HG02884 (cell line): ENCODE data around the gene RARRES2.

Experiments used
- ATAC-seq: cut with Tn5 transposase; IDR thresholded peaks from one replicate; pipeline ENCODE4 v1.9.1; 2021; ENCODE audit warnings: mild to moderate bottlenecking, moderate library complexity; ENCODE audit not compliant: unreplicated experiment

The RARRES2 gene

DNA sequence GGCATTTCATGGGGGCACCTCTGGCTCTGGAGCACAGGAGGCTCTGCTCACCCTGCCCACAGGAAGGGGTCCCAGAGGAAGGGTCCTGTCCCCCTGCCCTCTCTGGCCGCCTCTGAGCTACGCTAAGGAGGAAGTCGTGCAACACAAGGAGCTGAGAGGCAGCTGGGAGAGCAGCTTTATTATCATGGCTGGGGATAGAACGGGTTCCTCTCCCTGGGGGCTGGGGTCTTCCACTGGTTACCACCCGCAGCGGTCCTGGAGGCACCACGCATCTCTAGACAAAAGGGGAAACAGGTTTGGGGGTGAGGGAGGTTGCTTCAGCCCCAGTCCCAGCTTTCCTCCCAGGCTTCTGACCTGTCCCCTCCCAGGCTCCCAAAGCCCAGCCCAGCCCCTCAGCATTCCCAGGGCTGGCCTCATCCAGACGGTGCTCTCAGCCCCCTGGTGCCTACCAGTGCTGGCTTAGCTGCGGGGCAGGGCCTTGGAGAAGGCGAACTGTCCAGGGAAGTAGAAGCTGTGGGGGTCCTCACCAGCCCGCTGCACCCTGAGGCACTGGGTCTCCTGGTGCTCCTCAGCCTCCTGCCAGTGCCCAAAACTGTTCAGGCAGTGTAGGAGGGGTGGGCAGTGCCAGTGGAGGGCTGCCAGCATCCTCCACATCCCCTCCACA is 3.1 kb downstream of the RARRES2 start:
- no peak for ATAC-seq

DNA sequence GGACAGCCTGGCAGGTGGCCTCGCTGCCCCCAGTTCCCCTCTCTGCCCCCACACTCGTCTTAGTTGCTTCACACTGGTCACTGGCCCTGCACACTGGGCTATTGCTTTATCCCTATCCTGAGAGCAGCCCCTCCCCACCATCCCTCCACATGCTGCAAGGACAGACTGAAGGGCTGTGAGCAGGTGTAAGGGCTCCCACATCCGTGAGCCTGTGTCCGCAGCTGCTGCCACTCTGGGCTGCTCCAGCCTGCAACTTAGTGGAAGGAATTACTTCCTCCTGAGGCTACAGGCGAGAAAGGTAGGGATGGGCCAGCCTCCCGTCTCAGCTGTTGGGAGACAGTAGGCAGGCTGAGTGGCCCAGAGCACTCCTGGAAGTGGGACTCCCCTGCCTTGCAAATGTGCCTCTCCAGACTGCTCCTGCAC is 3.8 kb downstream of the RARRES2 start:
- ATAC-seq: no peak

GRCh38 chr7:150337179-150337578 is 4.2 kb downstream of the RARRES2 start:
- no peak for ATAC-seq

- ATAC-seq: no peak
Observed at GRCh38 chr7:150336746-150337145, 4.7 kb downstream of the RARRES2 start.

DNA sequence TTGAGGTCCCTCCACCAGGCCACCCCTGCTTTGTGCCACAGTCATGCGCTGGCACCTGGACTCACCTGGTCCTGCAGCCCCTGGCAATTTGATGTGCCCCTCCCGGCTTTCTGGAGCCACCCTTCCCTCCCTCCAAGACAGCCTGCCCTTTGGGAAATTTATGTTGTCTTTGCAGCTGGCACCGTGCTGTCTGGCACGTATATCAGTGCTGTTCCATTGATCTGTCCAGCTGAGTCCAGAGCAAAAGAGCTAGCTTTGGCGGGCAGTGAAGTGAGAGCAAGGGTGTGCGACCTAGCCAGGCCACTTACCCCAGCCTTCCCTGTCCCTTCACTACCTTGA is 5.7 kb downstream of the RARRES2 start:
- ATAC-seq: no peak

GRCh38 chr7:150335108-150335773 is 6.2 kb downstream of the RARRES2 start:
- ATAC-seq: no peak

DNA sequence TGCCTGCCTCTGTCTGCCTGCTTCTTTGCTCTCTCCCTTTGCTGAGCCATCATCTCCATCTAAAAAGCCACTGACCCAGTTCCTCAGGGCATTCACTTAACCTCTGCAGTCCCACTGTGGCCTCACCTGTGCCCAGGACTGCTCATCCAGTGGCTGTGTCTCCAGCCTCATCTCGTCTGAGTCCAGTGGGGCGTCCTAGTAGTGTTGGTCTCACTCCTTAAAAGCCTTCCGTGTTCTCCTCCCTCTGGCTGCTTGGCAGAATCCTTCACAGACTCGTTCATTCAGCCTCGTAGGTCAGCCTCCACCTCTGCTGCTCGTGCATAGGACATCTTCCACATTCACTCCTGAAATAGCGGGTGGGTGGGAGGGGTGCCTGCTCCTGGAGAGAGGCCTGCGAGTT is 7.3 kb downstream of the RARRES2 start:
- ATAC-seq: no peak

DNA sequence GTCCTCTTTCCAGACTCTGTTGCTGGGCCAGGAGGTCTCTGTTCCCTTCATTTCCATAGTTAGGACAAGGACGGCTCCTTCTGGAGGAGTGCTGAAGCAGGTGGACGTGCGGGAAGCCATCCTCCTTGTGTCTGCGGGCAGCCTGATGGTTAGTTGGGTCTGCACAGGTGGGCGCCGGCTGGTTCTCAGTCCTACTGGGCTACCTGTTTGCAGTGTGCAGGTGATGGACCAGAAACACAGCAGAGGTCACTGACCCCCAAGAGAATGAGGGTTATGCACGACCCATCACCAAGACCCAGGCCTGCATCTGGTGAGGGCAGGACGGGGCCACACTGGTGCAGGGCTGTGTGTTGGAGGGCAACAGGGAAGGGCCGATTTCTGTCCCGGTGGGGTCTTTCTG is 7.8 kb downstream of the RARRES2 start:
- ATAC-seq: no peak

DNA sequence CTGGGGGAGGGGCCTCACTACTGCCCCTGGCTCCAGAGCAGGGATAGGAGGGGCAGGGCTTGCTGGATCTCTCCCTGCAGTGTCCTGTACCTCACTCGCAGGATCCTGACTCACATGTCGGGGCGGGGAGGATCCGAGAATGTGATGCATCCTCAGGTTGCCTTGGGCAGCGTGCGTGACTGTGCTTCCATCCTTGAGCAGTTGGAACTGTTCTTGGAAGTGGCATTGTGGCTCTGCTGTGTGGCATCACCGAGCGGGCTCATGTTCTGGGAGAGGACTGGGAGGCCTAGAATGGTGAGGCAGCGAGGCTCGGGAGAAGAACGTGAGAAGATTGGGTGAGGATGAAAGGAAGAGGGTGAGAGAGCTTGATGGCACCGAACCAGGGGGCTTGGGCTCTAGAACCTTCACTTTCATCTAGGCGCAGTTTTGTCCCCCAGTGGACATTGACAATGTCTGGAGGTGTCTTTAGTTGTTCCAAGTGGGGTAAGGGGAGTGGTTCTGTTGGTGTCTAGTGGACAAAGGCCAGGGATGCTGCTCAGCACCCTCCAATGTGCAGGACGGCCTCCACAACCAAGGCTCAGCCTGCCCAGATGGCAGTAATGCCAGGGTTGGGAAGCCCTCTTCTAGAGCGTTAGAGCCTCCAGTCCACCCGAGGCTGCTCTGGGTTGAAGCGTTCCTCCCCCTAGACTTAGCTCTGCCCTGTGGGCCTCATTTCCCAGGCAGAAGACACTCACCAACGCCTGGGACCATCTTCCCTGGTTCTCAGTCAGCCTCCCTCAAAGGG is 8.4 kb downstream of the RARRES2 start:
- no peak for ATAC-seq

- no peak for ATAC-seq
Observed at GRCh38 chr7:150330211-150330885, 11.1 kb downstream of the RARRES2 start.

DNA sequence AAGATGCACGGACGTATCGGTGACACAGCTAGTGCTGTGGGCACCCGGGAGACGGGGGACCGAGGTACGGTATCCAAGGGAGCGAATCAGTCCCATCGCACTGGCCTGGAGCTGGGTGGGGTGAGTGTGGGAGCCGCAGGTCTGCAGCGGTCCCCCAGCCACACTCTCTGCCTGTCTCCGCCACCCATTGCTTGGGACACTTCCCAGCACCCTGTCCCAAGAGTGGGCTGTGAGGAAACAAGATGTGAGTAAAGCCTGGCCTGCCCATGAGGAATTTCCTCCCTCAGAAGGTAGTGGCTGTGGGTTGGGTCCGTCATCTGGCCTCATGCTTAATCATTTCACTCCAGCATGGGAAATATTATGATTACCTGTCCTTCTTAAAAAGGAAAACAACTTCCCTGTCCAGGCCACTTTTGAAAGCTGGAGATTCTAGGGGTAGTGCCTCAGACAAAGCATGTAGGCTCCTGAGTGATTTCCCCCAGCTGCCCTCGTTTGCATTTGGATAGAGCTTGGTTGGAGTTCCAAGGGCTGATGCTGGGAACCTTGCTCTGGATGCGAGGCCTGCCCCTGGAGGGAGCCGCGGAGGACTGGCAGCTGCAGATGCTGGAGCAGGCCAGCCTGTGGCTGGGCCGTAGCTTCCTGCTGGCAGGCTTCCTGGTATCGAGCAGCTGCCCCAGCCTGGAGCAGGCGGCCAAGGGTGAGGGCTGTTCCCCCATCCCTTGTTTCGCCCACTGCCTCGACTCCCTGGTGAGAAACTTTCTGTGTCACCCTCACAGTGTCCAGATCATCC is 11.9 kb downstream of the RARRES2 start:
- no peak for ATAC-seq

GRCh38 chr7:150327308-150327707 is 14.1 kb downstream of the RARRES2 start:
- no peak for ATAC-seq

DNA sequence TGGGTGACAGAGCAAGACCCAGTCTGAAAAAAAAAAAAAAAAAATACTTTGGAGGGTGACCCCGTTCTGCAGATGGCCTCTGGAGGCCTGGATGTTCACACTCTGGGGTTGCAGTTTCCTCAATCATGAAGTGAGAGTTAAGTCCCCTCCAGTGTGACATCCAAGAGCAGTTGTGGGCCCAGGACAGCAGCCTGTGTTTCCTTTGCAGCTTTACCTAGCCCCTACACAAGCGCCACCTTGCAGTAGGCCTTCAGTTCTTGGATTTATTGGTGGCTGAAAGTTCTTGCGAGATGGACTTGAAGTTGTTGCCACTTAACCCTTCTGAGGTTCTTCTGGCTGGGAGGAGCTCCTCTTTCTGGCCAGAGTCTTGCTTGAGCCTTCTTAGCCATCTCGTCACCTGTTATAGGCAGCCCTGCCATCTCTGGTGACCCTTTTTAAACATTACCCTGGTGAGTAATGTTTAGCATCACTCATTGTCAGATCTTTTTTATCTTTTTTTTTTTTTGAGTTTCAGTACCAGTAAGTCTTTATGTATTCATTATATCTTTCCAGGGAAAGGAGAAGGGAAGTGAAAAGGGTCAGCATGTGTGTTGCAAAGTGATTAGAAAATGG is 14.7 kb downstream of the RARRES2 start:
- no peak for ATAC-seq

DNA sequence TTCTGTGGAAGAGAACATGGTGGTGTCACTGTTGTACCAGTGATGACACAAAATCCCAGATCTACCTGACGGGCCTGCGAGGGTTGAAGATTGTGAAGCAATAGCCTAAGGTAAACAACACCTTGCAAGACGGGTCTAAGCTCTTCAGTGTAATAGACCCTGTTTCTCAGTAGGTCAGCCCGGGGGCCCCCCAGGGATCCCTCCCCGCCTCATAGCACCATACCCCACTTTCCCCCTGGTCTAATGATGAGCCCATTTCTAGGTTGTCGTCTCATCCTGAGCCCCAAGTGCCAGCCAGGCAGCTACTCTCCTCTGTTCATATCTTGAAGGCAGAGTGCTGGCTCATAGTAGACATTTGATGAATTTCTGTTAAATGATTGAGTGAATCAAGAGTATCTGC is 15.5 kb downstream of the RARRES2 start:
- no peak for ATAC-seq

DNA sequence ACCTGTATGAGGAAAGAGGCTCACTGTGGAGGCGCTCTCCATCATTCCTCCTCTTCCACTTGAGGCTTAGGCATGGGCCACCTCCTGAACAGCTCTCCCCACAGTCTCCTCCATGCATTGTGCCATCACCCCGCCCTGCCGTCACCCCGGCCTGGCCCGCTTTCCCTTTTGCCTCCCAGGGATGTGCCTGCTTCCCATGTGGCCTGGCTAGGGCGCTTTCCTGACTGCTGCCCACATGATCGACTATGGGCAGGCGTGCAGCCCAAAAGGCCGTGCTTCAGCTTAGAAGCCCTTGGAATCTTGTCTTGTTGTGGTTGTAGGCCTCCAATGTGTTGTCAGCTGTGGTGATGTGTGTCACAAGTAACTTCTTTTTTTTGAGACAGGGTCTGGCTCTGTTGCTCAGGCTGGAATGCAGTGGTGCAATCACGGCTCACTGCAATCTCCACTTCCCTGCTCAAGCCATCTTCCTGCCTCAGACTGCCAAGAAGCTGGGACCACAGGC is 16.3 kb downstream of the RARRES2 start:
- no peak for ATAC-seq

GRCh38 chr7:150324373-150324961 is 17.0 kb downstream of the RARRES2 start:
- ATAC-seq: no peak

DNA sequence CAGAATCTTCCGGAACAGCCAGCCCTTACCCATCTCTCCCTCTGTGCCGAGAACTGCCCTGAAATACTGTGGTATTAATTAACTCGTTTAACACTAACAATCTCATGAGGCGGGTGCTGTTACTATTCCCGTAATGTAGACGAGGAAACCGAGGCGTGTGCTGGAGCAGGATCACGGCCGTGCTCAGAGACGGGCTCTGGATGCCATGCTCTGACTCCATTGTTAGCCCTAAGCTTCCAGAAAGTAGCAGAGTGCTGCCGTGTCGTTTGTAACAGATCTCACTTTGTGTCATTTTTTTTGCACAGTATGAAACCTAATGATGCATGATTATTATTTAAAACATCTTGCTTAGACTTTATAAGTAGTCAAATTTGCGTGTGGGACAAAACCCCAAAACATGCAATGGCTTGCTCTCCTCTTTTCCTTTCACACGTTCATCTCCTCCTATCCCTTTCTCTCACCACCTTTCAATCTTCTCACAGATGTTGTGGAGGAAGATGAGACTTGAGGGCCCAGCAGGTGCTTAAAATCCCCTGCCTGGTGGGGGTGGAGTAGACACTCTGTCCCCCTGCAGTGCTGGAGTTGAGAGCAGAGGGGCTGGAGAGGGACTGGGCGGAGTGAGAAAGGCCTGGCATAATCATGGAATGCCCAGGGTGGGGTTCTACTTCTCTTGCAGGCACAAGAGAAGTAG is 17.6 kb downstream of the RARRES2 start:
- ATAC-seq: peak; percentile 22

GRCh38 chr7:150322833-150323681 is 18.4 kb downstream of the RARRES2 start, which contains the start of the genes ACTR3C and LRRC61:
ACTR3C (minus strand) TSS chr7:150323545; CDS start chr7:150295296, 28,249 bp downstream.
LRRC61 (plus strand) TSS chr7:150323355; CDS start chr7:150336862, 13,507 bp downstream.
- peak; percentile 40 for ATAC-seq
